Measurements from ENCODE around the gene IRF2BPL.

Gene IRF2BPL

DNA sequence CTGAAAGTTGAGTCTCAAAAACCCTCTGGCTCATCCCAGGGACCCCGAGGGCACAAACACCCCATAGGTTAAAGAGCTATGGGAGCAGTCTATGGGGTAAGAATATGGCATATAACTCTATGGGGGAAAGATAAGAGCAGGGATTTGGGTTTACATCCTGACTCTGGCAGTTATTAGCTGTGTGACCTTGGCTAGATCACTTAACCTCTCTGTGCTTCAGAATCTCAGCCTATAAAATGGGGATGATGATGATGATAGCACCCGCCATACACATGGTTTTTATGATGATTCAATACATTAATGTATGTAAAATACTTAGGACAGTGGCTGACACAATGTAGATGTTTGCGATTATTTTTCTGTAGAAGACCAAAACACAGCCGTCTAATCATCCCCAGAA lies 26.2 kb downstream of the IRF2BPL start:
- TF ChIP-seq, protein P1, sequence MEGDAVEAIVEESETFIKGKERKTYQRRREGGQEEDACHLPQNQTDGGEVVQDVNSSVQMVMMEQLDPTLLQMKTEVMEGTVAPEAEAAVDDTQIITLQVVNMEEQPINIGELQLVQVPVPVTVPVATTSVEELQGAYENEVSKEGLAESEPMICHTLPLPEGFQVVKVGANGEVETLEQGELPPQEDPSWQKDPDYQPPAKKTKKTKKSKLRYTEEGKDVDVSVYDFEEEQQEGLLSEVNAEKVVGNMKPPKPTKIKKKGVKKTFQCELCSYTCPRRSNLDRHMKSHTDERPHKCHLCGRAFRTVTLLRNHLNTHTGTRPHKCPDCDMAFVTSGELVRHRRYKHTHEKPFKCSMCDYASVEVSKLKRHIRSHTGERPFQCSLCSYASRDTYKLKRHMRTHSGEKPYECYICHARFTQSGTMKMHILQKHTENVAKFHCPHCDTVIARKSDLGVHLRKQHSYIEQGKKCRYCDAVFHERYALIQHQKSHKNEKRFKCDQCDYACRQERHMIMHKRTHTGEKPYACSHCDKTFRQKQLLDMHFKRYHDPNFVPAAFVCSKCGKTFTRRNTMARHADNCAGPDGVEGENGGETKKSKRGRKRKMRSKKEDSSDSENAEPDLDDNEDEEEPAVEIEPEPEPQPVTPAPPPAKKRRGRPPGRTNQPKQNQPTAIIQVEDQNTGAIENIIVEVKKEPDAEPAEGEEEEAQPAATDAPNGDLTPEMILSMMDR (IDR thresholded peaks at IDR 0.05; ENCODE audit: low read depth, low read length, missing control alignments): no peak
- DNase-seq (ENCODE audit: low read depth): no peak
- in situ Hi-C loops (cut with HindIII; ENCODE audit: low sequenced_read_pairs): no loop called here
- no peak overlapping the region for H3K4me3 ChIP-seq (ENCODE audit: low read depth, low read length)

DNA sequence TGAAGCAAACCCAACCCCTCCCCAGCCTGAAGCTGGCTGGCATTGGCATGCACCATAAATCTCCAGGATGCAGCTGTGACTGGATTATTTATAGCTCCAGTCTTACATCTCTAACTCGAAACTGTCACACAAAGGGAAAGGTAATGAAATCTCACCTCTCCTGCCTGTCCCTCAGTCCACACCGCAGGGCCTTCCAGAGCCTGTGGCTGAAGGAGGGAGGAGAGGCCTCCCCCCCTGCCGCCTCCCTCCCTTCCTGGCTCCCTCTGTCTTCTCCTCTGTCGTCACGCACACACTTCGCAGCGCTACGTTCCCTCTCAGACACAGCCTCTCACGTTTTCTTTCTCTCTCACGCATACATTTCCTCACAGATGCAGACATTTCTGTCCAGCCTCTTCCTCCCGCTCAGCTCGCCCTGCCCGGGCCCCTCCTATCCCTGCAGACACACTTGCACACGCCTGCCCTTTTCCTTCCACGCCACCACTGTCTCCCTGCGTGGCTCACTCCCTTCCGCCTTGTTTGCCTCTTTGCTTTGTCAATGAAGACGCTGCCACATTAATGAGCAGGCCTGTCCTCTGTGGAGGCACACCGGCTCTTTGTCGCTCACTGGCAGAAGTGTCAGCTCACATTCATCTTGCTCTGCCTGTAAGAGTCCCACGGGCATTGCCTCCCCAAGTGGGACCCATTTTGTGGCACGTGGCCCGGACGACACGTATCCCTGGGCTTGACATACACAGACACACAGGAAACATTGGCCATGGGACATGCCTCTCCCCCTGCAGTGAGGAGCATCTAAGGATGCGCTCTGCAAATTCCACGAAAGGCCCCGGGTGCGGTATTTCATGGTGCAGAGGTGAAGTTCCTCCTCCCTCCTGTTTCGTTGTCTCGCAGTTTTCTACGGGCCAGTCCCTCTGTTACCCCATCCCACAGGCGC lies 27.9 kb downstream of the IRF2BPL start:
- in situ Hi-C loops (cut with HindIII; ENCODE audit: low sequenced_read_pairs): no loop called here
- no peak for DNase-seq (ENCODE audit: low read depth)
- TF ChIP-seq, protein P1 (IDR thresholded peaks at IDR 0.05; ENCODE audit: low read depth, low read length, missing control alignments): no peak
- H3K4me3 ChIP-seq (ENCODE audit: low read depth, low read length): no peak overlapping the region

DNA sequence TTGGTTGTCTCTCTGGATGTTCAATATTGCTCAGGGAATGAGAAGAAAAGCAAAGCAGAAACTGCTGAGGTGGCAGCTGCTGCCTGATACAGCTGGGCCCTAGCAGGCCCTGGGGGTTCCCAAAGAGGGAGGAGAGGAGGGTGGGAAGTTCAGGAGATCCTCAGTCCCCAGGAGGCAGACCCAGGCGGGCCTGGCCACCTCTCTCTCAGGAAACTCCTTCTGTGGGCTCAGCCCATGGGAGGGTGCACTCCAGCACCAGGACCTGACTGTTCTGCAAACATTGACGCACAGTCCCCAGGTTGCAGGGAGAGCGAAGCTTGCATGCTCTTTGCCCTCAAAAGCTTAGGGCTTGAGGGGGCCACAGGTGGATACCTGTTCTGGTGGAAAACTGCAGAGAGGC lies 29.6 kb downstream of the IRF2BPL start:
- in situ Hi-C loops (cut with HindIII; ENCODE audit: low sequenced_read_pairs): no loop called here
- no peak for DNase-seq (ENCODE audit: low read depth)
- TF ChIP-seq, protein P1 (IDR thresholded peaks at IDR 0.05; ENCODE audit: low read depth, low read length, missing control alignments): no peak
- no peak overlapping the region for H3K4me3 ChIP-seq (ENCODE audit: low read depth, low read length)

GRCh38 chr14:76997257-76997970 lies 31.1 kb downstream of the IRF2BPL start:
- TF ChIP-seq, protein P1 (IDR thresholded peaks at IDR 0.05; ENCODE audit: low read depth, low read length, missing control alignments): no peak
- no peak overlapping the region for H3K4me3 ChIP-seq (ENCODE audit: low read depth, low read length)
- in situ Hi-C loops (cut with HindIII; ENCODE audit: low sequenced_read_pairs): no loop called here
- no peak for DNase-seq (ENCODE audit: low read depth)

DNA sequence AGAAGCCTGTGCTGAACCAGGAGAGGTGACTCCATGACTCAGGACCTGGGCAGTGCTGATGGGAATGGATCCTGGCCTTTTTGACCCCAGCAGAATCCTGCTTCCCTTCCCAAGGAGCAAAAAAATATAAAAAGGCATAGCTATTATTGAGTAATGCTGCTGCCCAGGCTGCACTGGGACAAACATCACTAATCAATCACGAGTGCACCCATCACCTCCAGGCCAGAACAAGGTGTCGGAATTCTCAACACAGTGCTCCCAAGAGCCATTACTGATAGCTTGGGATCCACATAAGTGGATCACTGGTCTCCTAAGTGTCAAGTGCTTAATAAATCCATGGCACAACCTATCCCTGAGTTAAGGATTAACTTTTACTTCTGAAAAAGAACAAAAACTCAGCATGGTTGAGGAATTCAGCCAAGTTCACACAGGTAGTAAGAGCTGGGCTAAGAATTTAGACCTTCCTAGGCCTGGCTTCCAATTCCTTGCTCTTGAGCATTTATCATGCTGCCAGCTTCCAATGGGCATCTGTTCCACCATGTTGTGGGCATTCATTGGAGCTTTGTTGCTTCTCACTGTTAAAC lies 31.9 kb downstream of the IRF2BPL start:
- TF ChIP-seq, protein P1 (IDR thresholded peaks at IDR 0.05; ENCODE audit: low read depth, low read length, missing control alignments): no peak
- no peak for DNase-seq (ENCODE audit: low read depth)
- in situ Hi-C loops (cut with HindIII; ENCODE audit: low sequenced_read_pairs): no loop called here
- H3K4me3 ChIP-seq (ENCODE audit: low read depth, low read length): no peak overlapping the region

DNA sequence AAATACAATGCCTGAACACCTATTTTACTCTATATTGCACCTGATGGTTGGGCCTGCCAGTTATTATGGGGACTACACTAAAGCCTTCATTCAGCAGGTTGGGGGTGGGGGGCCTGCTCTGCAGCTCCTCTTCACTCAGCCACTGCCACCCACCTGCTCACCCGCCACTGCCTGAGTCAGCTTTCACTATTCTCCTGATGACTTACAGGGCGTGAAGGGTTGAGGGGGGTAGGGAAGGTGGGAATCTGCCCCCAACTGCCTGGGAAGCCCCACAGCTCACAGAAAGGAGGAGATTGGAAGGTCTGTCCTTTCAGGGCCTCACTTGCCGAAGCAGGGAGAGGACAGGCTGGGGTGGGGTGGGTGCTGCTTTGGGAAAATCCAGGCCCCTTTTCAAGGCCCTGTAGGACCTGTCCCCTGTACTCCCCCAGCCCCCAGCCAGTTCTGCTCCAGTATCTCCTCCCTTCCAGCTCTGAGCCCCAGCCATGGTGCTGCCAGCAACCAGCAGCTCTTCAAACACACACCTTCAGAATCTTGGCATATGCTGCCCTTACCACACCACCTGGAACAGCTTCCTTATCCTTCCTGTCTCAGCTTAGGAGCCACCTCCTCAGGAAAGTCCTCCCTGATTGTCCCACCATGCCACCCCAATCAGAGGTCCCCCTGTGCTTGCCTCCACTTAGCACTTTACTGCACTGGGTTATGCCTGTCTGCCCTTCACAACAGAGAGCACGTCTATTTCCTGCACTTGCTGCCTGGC lies 33.1 kb downstream of the IRF2BPL start:
- no peak for DNase-seq (ENCODE audit: low read depth)
- in situ Hi-C loops (cut with HindIII; ENCODE audit: low sequenced_read_pairs): no loop called here
- TF ChIP-seq, protein P1 (IDR thresholded peaks at IDR 0.05; ENCODE audit: low read depth, low read length, missing control alignments): no peak
- H3K4me3 ChIP-seq (ENCODE audit: low read depth, low read length): no peak overlapping the region

All from astrocyte of the cerebellum (primary cell).